Measurements from ENCODE around the gene GID8.

The GID8 gene

DNA sequence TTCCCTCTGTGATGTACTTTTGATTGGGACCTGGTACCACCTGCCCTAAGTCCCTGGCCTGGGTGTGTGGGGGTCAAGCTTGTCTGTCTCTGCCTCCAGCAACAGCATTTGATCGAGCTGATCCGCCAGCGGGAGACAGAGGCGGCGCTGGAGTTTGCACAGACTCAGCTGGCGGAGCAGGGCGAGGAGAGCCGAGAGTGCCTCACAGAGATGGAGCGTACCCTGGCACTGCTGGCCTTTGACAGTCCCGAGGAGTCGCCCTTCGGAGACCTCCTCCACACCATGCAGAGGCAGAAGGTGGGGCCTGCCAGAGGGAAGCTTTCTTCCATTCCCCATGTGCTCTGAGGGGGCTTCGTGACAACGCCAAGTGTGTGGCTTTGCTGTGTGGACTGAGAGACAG lies 5.4 kb downstream of the GID8 start:
- no peak overlapping the region for H3K4me2 ChIP-seq (ENCODE audit: low read depth, low read length, poor library complexity, severe bottlenecking)
- H3K9me3 ChIP-seq (ENCODE audit: insufficient read depth, low read length) = no peaks in the 10 kb centered on the region
- no peak overlapping the region for H3K4me3 ChIP-seq (ENCODE audit: insufficient read depth, low read length, poor library complexity, severe bottlenecking)
- H4K20me1 ChIP-seq (ENCODE audit: low read depth, low read length) = no peaks in the 10 kb centered on the region
- no peaks in the 10 kb centered on the region for H3K9me2 ChIP-seq (replicated peaks; ENCODE audit: insufficient read depth, low read length)
- no peak overlapping the region for H3K9ac ChIP-seq (ENCODE audit: low read length)
- H3K27ac ChIP-seq (ENCODE audit: low read depth, low read length) = no peak overlapping the region
- no peaks in the 10 kb centered on the region for H3K27me3 ChIP-seq (ENCODE audit: low read length)
- H3F3A ChIP-seq (ENCODE audit: insufficient read depth) = no peaks in the 10 kb centered on the region
- peaks cover 48% of the 10 kb centered on the region for H3K79me2 ChIP-seq (ENCODE audit: insufficient read depth, low read length)
- H3K36me3 ChIP-seq (ENCODE audit: low read length) = peaks cover 9% of the 10 kb centered on the region
- H2AFZ ChIP-seq (ENCODE audit: low read depth, low read length, severe bottlenecking) = no peak overlapping the region
- TF ChIP-seq EZH2phosphoT487 (conservative IDR thresholded peaks at IDR 0.05; ENCODE audit: low read length) (no peak), CTCF (IDR thresholded peaks at IDR 0.05; ENCODE audit: insufficient read depth, low read length, poor library complexity, severe bottlenecking) (no peak)

GRCh38 chr20:62944184-62944583 lies 6.2 kb downstream of the GID8 start:
- no peaks in the 10 kb centered on the region for H4K20me1 ChIP-seq (ENCODE audit: low read depth, low read length)
- H3K27me3 ChIP-seq (ENCODE audit: low read length) = no peaks in the 10 kb centered on the region

DNA sequence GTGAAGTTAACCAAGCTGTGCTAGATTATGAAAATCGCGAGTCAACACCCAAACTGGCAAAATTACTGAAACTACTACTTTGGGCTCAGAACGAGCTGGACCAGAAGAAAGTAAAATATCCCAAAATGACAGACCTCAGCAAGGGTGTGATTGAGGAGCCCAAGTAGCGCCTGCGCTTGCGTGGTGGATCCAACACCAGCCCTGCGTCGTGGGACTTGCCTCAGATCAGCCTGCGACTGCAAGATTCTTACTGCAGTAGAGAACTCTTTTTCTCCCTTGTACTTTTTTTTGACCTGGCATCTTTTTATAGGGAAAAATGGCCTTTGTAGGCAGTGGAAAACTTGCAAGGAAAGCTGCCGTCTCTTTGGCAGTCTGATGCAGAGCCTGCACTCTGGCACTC lies 6.8 kb downstream of the GID8 start:
- Histone ChIP-seq H3K4me2 (ENCODE audit: low read depth, low read length, poor library complexity, severe bottlenecking) (no peak overlapping the region), H3F3A (ENCODE audit: insufficient read depth) (no peaks in the 10 kb centered on the region), H3K27ac (ENCODE audit: low read depth, low read length) (no peak overlapping the region), H3K36me3 (ENCODE audit: low read length) (peaks cover 14% of the 10 kb centered on the region), H3K9ac (ENCODE audit: low read length) (no peak overlapping the region), H4K20me1 (ENCODE audit: low read depth, low read length) (no peaks in the 10 kb centered on the region), H3K79me2 (ENCODE audit: insufficient read depth, low read length) (peaks cover 35% of the 10 kb centered on the region), H2AFZ (ENCODE audit: low read depth, low read length, severe bottlenecking) (no peak overlapping the region), H3K4me3 (ENCODE audit: insufficient read depth, low read length, poor library complexity, severe bottlenecking) (no peak overlapping the region), H3K9me2 (replicated peaks; ENCODE audit: insufficient read depth, low read length) (no peaks in the 10 kb centered on the region), H3K9me3 (ENCODE audit: insufficient read depth, low read length) (no peaks in the 10 kb centered on the region; the same call in 1 of the 2 replicates), H3K27me3 (ENCODE audit: low read length) (no peaks in the 10 kb centered on the region)
- TF ChIP-seq EZH2phosphoT487 (conservative IDR thresholded peaks at IDR 0.05; ENCODE audit: low read length) = no peak
- TF ChIP-seq CTCF (IDR thresholded peaks at IDR 0.05; ENCODE audit: insufficient read depth, low read length, poor library complexity, severe bottlenecking) = no peak

More at GRCh38 chr20:62944184-62944583, 6.2 kb downstream of the GID8 start:
- H2AFZ ChIP-seq (ENCODE audit: low read depth, low read length, severe bottlenecking) = no peak overlapping the region
- no peak overlapping the region for H3K27ac ChIP-seq (ENCODE audit: low read depth, low read length)
- TF ChIP-seq CTCF (IDR thresholded peaks at IDR 0.05; ENCODE audit: insufficient read depth, low read length, poor library complexity, severe bottlenecking) (no peak), EZH2phosphoT487 (conservative IDR thresholded peaks at IDR 0.05; ENCODE audit: low read length) (no peak)
- H3F3A ChIP-seq (ENCODE audit: insufficient read depth) = no peaks in the 10 kb centered on the region
- no peak overlapping the region for H3K9ac ChIP-seq (ENCODE audit: low read length)
- H3K4me2 ChIP-seq (ENCODE audit: low read depth, low read length, poor library complexity, severe bottlenecking) = no peak overlapping the region
- no peaks in the 10 kb centered on the region for H3K9me2 ChIP-seq (replicated peaks; ENCODE audit: insufficient read depth, low read length)
- H3K36me3 ChIP-seq (ENCODE audit: low read length) = peaks cover 14% of the 10 kb centered on the region
- peaks cover 40% of the 10 kb centered on the region for H3K79me2 ChIP-seq (ENCODE audit: insufficient read depth, low read length)
- no peaks in the 10 kb centered on the region; the same call in 1 of the 2 replicates for H3K9me3 ChIP-seq (ENCODE audit: insufficient read depth, low read length)
- no peak overlapping the region for H3K4me3 ChIP-seq (ENCODE audit: insufficient read depth, low read length, poor library complexity, severe bottlenecking)

All from SU-DHL-6 (cell line).